PC-9 (cell line): Measurements from ENCODE around the gene EIF2B1. TPM values are rescaled to one million over a fixed set of nuclear protein-coding genes. Genes with fewer than 3 reads are reported as not detected.
A peak's percentile ranks its signal among the peaks of the same experiment; 100 is the strongest.

Experiments used
- BruUV-seq: library from RNA; stranded (reverse); fragments of 400-500 nt; replicated peaks from 2 replicates; lab custom pipeline; 2021; lab: Mats Ljungman, UMichigan
- CTCF ChIA-PET: fragments of 300-600 bp; sonication (Branson Sonifier 250); formaldehyde crosslinking; loops from one replicate; lab custom pipeline; 2022; ENCODE audit warnings: antibody characterized with exemption; lab: Charles Lee
- POLR2A ChIA-PET: fragments of 300-600 bp; sonication (Branson Sonifier 250); formaldehyde crosslinking; loops from one replicate; lab custom pipeline; 2022; ENCODE audit warnings: antibody characterized with exemption; ENCODE audit not compliant: unreplicated experiment; lab: Charles Lee
- DNase-seq, 2 experiments: peaks; one replicate each; pipeline versions ENCODE4 v3.0.0 to v3.0.0-alpha.2; 2015 to 2022; ENCODE audit warnings: mixed read lengths in 1 of 2
- H2AFZ ChIP-seq: fragments of 200-600 bp; sonication (generic); 2 replicates; pipeline ENCODE4 v1.8.1; 2017; ENCODE audit warnings: antibody characterized with exemption
- H3F3A ChIP-seq: fragments of 200-600 bp; sonication (generic); 2 replicates; pipeline ENCODE4 v1.8.1; 2017; ENCODE audit warnings: antibody characterized with exemption, mild to moderate bottlenecking, low read depth; ENCODE audit not compliant: insufficient read depth
- H3K27ac ChIP-seq: fragments of 200-600 bp; sonication (generic); 2 replicates; pipeline ENCODE4 v1.6.1; 2016; ENCODE audit warnings: mixed run types
- H3K27me3 ChIP-seq: fragments of 200-600 bp; sonication (generic); 2 replicates; pipeline ENCODE4 v1.6.1; 2016; ENCODE audit warnings: low read depth, mixed run types; ENCODE audit not compliant: insufficient read depth
- H3K36me3 ChIP-seq: fragments of 200-600 bp; sonication (generic); 2 replicates; pipeline ENCODE4 v1.6.1; 2016; ENCODE audit warnings: low read depth, mixed run types
- H3K4me1 ChIP-seq: fragments of 200-600 bp; sonication (generic); replicated peaks from 2 replicates; pipeline ENCODE4 v1.6.1; 2016; ENCODE audit warnings: mixed run types; ENCODE audit not compliant: insufficient read depth
- H3K4me2 ChIP-seq: fragments of 200-600 bp; sonication (generic); 2 replicates; pipeline ENCODE4 v1.6.1; 2017; ENCODE audit warnings: mixed run types
- H3K4me3 ChIP-seq: fragments of 200-600 bp; sonication (generic); 2 replicates; pipeline ENCODE4 v1.6.1; 2016; ENCODE audit warnings: mixed run types
- H3K79me2 ChIP-seq: fragments of 200-600 bp; sonication (generic); 2 replicates; pipeline ENCODE4 v1.6.1; 2017; ENCODE audit warnings: low read depth, mixed run types
- H3K9me2 ChIP-seq: fragments of 200-600 bp; sonication (generic); 2 replicates; pipeline ENCODE4 v1.8.1; 2017; ENCODE audit warnings: mild to moderate bottlenecking; ENCODE audit not compliant: insufficient read depth
- H3K9me3 ChIP-seq: fragments of 200-600 bp; sonication (generic); 2 replicates; pipeline ENCODE4 v1.8.1; 2016; ENCODE audit warnings: low read depth; ENCODE audit not compliant: insufficient read depth
- H4K20me1 ChIP-seq: fragments of 200-600 bp; sonication (generic); 2 replicates; pipeline ENCODE4 v1.8.1; 2017; ENCODE audit not compliant: insufficient read depth
- EZH2 ChIP-seq: fragments of 200-600 bp; sonication (generic); IDR thresholded peaks from 2 replicates; pipeline ENCODE4 v1.8.0; 2017; ENCODE audit warnings: antibody characterized with exemption, low read depth
- intact Hi-C: fragments of 100-400 bp; cut with micrococcal nuclease; formaldehyde crosslinking; loops from one replicate; pipeline ENCODE4 v1.10.0; 2022; ENCODE audit not compliant: unreplicated experiment
- total RNA-seq: library from RNA; stranded (reverse); gene quantifications from 2 replicates; pipeline ENCODE4 v1.2.3, GENCODE V29; 2021
- TF ChIP-seq, protein P1 (sequence below): fragments of 200-600 bp; sonication (generic); conservative IDR thresholded peaks from 2 replicates; pipeline ENCODE4 v1.6.1; 2017; ENCODE audit warnings: mixed run types, antibody characterized with exemption, mild to moderate bottlenecking, moderate library complexity

The EIF2B1 gene
- total RNA-seq, 1 experiment from 2014 or later: 47.3 TPM

DNA sequence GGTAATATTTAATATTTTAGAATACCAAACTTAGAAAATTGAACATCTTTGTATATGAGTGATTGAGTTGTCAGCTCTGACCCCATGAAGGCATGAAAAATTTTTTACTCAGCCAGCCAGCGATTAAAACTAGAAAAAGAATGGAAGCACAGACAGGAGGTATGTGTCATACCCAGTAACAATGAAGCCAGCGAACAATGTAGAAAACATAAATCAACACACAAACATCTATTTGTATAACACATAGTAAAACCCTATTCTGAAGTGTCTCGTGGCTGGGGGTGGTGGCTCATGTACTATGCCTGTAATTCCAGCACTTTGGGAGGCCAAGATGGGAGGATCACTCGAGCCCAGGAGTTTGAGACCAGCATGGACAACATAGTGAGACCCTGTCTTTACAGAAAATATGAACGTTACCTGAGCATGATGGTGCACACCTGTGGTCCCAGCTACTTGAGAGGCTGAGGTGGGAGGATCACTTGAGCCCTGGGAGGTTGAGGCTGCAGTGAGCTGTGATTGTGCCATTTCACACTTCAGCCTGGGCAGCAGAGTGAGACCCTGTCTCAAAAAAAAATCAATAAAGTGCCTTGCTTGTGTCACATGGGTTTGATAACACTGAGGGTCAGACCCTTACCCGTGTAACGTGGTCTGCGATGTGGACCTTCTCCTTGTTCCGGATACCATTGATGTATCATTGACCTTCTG is 43.3 kb upstream of the EIF2B1 start:
- Histone ChIP-seq H3K79me2 (no peaks in the 10 kb centered on the region), H3K4me2 (no peak overlapping the region), H3K27me3 (no peaks in the 10 kb centered on the region), H3F3A (no peaks in the 10 kb centered on the region; the same call in 1 of the 2 replicates), H3K4me3 (no peak overlapping the region), H4K20me1 (no peaks in the 10 kb centered on the region), H3K9me3 (no peaks in the 10 kb centered on the region), H2AFZ (no peak overlapping the region), H3K4me1 (peaks cover 3% of the 10 kb centered on the region; the same call in 1 of the 2 replicates), H3K27ac (no peak overlapping the region), H3K36me3 (peaks cover 5% of the 10 kb centered on the region; the same call in 1 of the 2 replicates), H3K9me2 (no peaks in the 10 kb centered on the region)
- ChIA-PET CTCF (no interaction called here), POLR2A (no interaction called here)
- no peak for TF ChIP-seq EZH2
- TF ChIP-seq, protein P1, sequence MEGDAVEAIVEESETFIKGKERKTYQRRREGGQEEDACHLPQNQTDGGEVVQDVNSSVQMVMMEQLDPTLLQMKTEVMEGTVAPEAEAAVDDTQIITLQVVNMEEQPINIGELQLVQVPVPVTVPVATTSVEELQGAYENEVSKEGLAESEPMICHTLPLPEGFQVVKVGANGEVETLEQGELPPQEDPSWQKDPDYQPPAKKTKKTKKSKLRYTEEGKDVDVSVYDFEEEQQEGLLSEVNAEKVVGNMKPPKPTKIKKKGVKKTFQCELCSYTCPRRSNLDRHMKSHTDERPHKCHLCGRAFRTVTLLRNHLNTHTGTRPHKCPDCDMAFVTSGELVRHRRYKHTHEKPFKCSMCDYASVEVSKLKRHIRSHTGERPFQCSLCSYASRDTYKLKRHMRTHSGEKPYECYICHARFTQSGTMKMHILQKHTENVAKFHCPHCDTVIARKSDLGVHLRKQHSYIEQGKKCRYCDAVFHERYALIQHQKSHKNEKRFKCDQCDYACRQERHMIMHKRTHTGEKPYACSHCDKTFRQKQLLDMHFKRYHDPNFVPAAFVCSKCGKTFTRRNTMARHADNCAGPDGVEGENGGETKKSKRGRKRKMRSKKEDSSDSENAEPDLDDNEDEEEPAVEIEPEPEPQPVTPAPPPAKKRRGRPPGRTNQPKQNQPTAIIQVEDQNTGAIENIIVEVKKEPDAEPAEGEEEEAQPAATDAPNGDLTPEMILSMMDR: no peak
- no TSS peak for BruUV-seq
- intact Hi-C loops: no loop called here
- DNase-seq: no peak

DNA sequence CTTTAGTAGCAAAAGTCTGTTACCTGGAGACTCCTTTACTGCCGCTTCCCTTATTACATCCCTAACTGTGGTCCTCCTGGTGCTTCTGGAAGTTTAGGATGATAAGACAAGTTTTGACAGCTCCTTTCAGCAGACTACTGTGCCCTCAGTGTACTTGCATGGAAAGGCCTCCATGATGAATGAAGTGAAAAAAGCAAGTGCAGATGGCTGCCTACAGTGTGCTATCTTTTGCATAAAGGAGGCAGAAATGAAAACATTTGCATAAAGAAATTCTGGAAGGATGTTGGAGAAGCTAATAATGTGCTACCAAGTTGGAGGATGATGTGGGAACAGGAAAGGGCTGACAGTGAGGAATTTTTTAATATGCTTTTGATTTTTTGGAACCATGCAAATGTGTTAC is 42.0 kb upstream of the EIF2B1 start:
- Histone ChIP-seq H2AFZ (no peak overlapping the region), H3K4me1 (peaks cover 6% of the 10 kb centered on the region; the same call in 1 of the 2 replicates), H3K9me3 (no peaks in the 10 kb centered on the region), H3F3A (no peaks in the 10 kb centered on the region; the same call in 1 of the 2 replicates), H3K79me2 (no peaks in the 10 kb centered on the region), H3K9me2 (no peaks in the 10 kb centered on the region), H4K20me1 (no peaks in the 10 kb centered on the region), H3K27ac (no peak overlapping the region), H3K27me3 (no peaks in the 10 kb centered on the region), H3K4me2 (no peak overlapping the region), H3K36me3 (peaks cover 5% of the 10 kb centered on the region; the same call in 1 of the 2 replicates), H3K4me3 (no peak overlapping the region)
- POLR2A ChIA-PET: no interaction called here
- BruUV-seq: no TSS peak
- CTCF ChIA-PET: no interaction called here
- TF ChIP-seq, protein P1: no peak
- TF ChIP-seq EZH2: no peak
- intact Hi-C loops: no loop called here
- DNase-seq: no peak

DNA sequence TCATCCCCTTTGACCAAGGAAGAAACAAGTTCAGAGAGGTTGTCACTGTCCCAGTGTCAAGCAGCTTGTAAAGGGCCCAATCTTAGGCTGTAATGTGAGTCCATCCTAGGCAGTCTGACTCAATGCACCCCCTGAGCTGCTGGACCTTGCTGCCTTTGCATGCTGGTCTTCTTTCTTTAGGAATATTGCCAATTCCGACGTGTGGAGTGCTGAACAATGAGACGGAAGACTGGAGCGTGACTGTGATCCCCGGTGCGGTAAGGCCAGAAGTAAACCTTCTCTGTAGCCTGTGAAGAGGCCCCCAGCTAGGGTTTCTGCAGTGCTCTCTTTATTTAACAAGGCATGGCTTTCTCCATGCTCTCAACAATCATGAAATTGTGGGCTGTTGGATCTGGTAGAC is 38.4 kb upstream of the EIF2B1 start:
- Histone ChIP-seq H4K20me1 (no peaks in the 10 kb centered on the region), H3K9me3 (no peaks in the 10 kb centered on the region), H3K79me2 (no peaks in the 10 kb centered on the region), H3K36me3 (peaks cover 5% of the 10 kb centered on the region; the same call in 1 of the 2 replicates), H2AFZ (peak overlapping the region; percentile 100; the same call in 1 of the 2 replicates), H3F3A (no peaks in the 10 kb centered on the region; the same call in 1 of the 2 replicates), H3K4me3 (peak overlapping the region; percentile 84), H3K4me1 (peaks cover 6% of the 10 kb centered on the region; the same call in 1 of the 2 replicates), H3K9me2 (no peaks in the 10 kb centered on the region), H3K4me2 (peak overlapping the region; percentile 98), H3K27me3 (no peaks in the 10 kb centered on the region), H3K27ac (no peak overlapping the region)
- ChIA-PET POLR2A (no interaction called here), CTCF (no interaction called here)
- BruUV-seq: no TSS peak
- intact Hi-C loops: no loop called here
- no peak for TF ChIP-seq EZH2
- TF ChIP-seq, protein P1: no peak
- DNase-seq: no peak
